ENCODE data around the gene ZNF235. TPM values are rescaled to one million over a fixed set of nuclear protein-coding genes. Genes with fewer than 3 reads are reported as not detected.

The ZNF235 gene
- total and polyA plus RNA-seq, 8 donors: 0.89 to 14.9 (median 1.4) TPM

DNA sequence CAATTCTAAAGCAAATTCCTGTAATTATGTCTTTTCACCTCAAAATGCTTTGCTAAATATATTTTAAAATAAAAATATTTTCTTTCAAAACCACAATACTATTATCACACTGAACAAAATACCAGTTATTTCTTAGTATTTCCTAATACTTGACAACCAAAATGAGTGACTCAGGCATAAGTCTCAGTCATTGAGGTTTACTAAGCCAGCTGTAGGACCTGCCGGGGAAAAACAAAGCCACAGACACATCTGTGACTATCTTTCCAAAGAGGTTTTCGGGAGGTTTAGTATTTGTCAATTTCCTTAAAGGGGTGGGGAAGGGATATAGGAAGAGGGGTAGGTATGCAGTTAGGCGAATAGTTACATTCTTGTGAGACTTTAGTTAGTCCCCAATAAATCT, 3.2 kb upstream of the ZNF235 start:
- H3K4me1 ChIP-seq: peaks cover 0 to 18% (median 12%) of the 10 kb centered on the region in 4 donors
- no peak overlapping the region for H3K4me3 ChIP-seq
- intact Hi-C loops (cut with DNase I; ENCODE audit: low total_unique reads): no loop called here
- H3K36me3 ChIP-seq: no peaks in the 10 kb centered on the region
- DNase-seq: no peak
- H3K27ac ChIP-seq: no peak overlapping the region
- H3K27me3 ChIP-seq: no peaks in the 10 kb centered on the region
- H3K9me3 ChIP-seq: peaks cover 0 to 74% (median 45%) of the 10 kb centered on the region in 4 donors
- 80 to 91% (median 86%) methylated on average over 3 of the region's 3 CpGs for WGBS, 5 donors
- TF ChIP-seq POLR2A (IDR thresholded peaks at IDR 0.05) (no peak), POLR2AphosphoS5 (IDR thresholded peaks at IDR 0.05) (no peak), EP300 (IDR thresholded peaks at IDR 0.05) (no peak)
- TF ChIP-seq, protein P1, sequence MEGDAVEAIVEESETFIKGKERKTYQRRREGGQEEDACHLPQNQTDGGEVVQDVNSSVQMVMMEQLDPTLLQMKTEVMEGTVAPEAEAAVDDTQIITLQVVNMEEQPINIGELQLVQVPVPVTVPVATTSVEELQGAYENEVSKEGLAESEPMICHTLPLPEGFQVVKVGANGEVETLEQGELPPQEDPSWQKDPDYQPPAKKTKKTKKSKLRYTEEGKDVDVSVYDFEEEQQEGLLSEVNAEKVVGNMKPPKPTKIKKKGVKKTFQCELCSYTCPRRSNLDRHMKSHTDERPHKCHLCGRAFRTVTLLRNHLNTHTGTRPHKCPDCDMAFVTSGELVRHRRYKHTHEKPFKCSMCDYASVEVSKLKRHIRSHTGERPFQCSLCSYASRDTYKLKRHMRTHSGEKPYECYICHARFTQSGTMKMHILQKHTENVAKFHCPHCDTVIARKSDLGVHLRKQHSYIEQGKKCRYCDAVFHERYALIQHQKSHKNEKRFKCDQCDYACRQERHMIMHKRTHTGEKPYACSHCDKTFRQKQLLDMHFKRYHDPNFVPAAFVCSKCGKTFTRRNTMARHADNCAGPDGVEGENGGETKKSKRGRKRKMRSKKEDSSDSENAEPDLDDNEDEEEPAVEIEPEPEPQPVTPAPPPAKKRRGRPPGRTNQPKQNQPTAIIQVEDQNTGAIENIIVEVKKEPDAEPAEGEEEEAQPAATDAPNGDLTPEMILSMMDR (IDR thresholded peaks at IDR 0.05): no peak

DNA sequence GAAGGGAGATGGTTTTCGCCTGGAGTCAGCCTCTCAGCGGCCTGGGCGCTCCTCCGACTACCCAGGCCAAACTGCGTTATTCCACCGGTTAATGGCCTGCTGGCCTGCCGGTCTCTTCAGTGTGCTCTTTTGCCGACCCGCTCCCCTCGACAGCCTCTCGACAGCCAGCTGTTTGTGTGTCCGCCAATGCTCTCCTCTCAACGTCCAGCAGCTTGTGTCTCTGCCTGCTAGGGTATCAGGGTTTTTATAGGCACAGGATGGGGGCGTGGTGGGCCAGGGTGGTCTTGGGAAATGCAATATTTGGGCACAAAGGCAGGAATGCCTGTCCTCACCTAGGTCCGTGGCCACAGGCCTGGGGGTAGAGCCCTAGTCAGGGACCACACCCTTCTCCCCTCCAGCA, 1.5 kb upstream of the ZNF235 start:
- H3K27me3 ChIP-seq: no peaks in the 10 kb centered on the region
- H3K4me1 ChIP-seq: peaks cover 0 to 18% (median 12%) of the 10 kb centered on the region in 4 donors
- WGBS, 5 donors: 85 to 91% (median 86%) methylated on average over 11 to 15 of the region's 15 CpGs
- peaks cover 0 to 58% (median 34%) of the 10 kb centered on the region in 4 donors for H3K9me3 ChIP-seq
- intact Hi-C loops (cut with DNase I; ENCODE audit: low total_unique reads): no loop called here
- H3K27ac ChIP-seq: no peak overlapping the region
- peaks cover 0 to 14% (median 13%) of the 10 kb centered on the region in 4 donors for H3K36me3 ChIP-seq
- no peak for DNase-seq
- TF ChIP-seq EP300 (IDR thresholded peaks at IDR 0.05) (no peak), POLR2A (IDR thresholded peaks at IDR 0.05) (no peak), POLR2AphosphoS5 (IDR thresholded peaks at IDR 0.05) (no peak)
- TF ChIP-seq, protein P1 (IDR thresholded peaks at IDR 0.05): no peak
- no peak overlapping the region for H3K4me3 ChIP-seq

DNA sequence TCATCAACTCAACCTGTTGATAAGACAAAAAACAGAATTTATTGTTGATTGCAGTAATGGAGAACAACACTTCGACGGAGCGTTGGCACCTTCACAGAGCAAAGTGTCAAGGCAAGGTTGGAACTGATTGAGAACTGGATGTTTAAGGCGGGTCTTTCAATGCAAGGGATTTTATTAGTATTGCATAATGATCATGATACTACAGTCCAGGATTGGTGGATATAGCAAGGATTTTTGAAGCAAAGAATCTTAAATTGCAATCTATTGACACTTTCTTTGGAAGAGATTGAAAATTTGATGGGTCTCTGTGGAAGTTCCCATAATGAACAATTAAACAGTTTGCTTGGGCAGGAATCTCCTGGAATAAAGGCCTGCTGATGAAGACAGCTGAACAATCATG, 632 bp upstream of the ZNF235 start:
- H3K36me3 ChIP-seq: peaks cover 0 to 22% (median 20%) of the 10 kb centered on the region in 4 donors
- 85 to 95% (median 89%) methylated on average over 4 of the region's 4 CpGs for WGBS, 5 donors
- peak in 1 of 2 donors; percentile 6 for DNase-seq
- TF ChIP-seq POLR2A (IDR thresholded peaks at IDR 0.05) (no peak), POLR2AphosphoS5 (IDR thresholded peaks at IDR 0.05) (no peak), EP300 (IDR thresholded peaks at IDR 0.05) (no peak)
- TF ChIP-seq, protein P1 (IDR thresholded peaks at IDR 0.05): no peak
- no peaks in the 10 kb centered on the region for H3K27me3 ChIP-seq
- peak overlapping the region in 1 of 5 donors; percentile 79 for H3K27ac ChIP-seq
- peaks cover 0 to 50% (median 28%) of the 10 kb centered on the region in 4 donors for H3K9me3 ChIP-seq
- peak overlapping the region in 3 of 4 donors; percentile 79 to 88 (median 82) for H3K4me3 ChIP-seq
- H3K4me1 ChIP-seq: peaks cover 0 to 18% (median 12%) of the 10 kb centered on the region in 4 donors
- intact Hi-C loops (cut with DNase I; ENCODE audit: low total_unique reads): no loop called here

DNA sequence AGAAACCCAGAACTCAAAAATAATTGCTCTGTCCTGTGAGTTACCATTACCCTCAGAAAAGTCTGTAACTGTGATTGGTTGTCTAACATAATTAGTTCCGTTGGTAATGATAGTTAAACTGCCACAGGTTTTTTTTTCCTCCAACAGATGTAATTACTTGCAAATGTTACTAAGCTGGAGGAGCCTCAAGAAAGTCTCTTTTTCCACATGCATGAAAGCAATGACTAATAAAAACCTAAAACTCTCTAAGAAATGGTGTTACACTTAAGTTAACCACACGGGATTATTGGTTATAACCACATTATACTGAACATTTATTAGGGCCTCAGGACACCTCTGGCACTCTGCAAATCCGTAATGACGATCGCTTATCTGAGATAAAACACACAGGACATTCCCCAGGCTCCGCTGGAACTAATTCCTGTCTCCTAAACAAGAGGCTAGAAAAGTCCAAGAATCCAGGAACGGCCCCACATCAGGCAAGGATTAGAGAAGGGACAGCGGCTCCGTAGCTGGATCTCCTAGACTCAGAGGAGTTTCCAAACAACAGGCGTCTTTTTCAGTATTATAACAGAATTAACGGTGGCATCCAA, 753 bp downstream of the ZNF235 start:
- WGBS, 5 donors: 2 to 6% (median 5%) methylated on average over 11 of the region's 11 CpGs
- Histone ChIP-seq H3K27ac (peak overlapping the region in 4 of 5 donors; percentile 78 to 83 (median 80)), H3K36me3 (peaks cover 7 to 36% (median 34%) of the 10 kb centered on the region in 4 donors), H3K4me3 (peak overlapping the region; percentile 66 to 88 (median 80)), H3K9me3 (peaks cover 0 to 43% (median 24%) of the 10 kb centered on the region in 4 donors), H3K27me3 (no peaks in the 10 kb centered on the region), H3K4me1 (peaks cover 0 to 18% (median 12%) of the 10 kb centered on the region in 4 donors)
- TF ChIP-seq EP300 (IDR thresholded peaks at IDR 0.05) (no peak), POLR2A (IDR thresholded peaks at IDR 0.05) (no peak), POLR2AphosphoS5 (IDR thresholded peaks at IDR 0.05) (no peak)
- TF ChIP-seq, protein P1 (IDR thresholded peaks at IDR 0.05): no peak
- intact Hi-C loops (cut with DNase I; ENCODE audit: low total_unique reads): no loop called here
- DNase-seq: peak in 1 of 2 donors; percentile 28
